PC-3 (cell line): Measurements from ENCODE around the gene FLOT1. TPM values are rescaled to one million over a fixed set of nuclear protein-coding genes. Genes with fewer than 3 reads are reported as not detected.

ENCODE experiments used
- ATAC-seq: fragments of 200-7000 bp; cut with Tn5 transposase; 2 replicates; pipeline ENCODE4 v1.9.1; 2020; ENCODE audit warnings: mild to moderate bottlenecking, moderate library complexity
- BruUV-seq: library from RNA; stranded (reverse); fragments of 400-500 nt; replicated peaks from 2 replicates; lab custom pipeline; 2021; lab: Mats Ljungman, UMichigan
- CTCF ChIA-PET: fragments of 300-600 bp; sonication (Branson Sonifier 250); formaldehyde crosslinking; loops from one replicate; lab custom pipeline; 2022; ENCODE audit warnings: antibody characterized with exemption; lab: Charles Lee
- POLR2A ChIA-PET: fragments of 300-600 bp; sonication (Branson Sonifier 250); formaldehyde crosslinking; loops from one replicate; lab custom pipeline; 2022; ENCODE audit warnings: antibody characterized with exemption; ENCODE audit not compliant: unreplicated experiment; lab: Charles Lee
- DNase-seq: peaks from one replicate; pipeline ENCODE4 v3.0.0-alpha.2; 2015
- H2AFZ ChIP-seq: fragments of 300-600 bp; sonication (generic); 2 replicates; pipeline ENCODE4 v1.6.0; 2016; ENCODE audit warnings: antibody characterized with exemption, low read length
- H3F3A ChIP-seq: fragments of 300-600 bp; sonication (generic); one replicate; pipeline ENCODE4 v1.6.0; 2017; ENCODE audit warnings: antibody characterized with exemption, low read length, control low read depth, mild to moderate bottlenecking; ENCODE audit not compliant: unreplicated experiment
- H3K27ac ChIP-seq: fragments of 300-600 bp; sonication (generic); 2 replicates; pipeline ENCODE4 v1.5.1; 2016; ENCODE audit warnings: mild to moderate bottlenecking, low read length
- H3K27me3 ChIP-seq: fragments of 300-600 bp; sonication (generic); 2 replicates; pipeline ENCODE4 v1.6.1; 2016; ENCODE audit warnings: low read length, mixed read lengths
- H3K36me3 ChIP-seq: fragments of 300-600 bp; sonication (generic); 2 replicates; pipeline ENCODE4 v1.6.1; 2016; ENCODE audit warnings: low read depth, mixed run types, low read length, mixed read lengths
- H3K4me1 ChIP-seq: fragments of 300-600 bp; sonication (generic); 2 replicates; pipeline ENCODE4 v1.5.1; 2016; ENCODE audit warnings: low read length; ENCODE audit not compliant: insufficient read depth
- H3K4me2 ChIP-seq: fragments of 300-600 bp; sonication (generic); 2 replicates; pipeline ENCODE4 v1.6.0; 2016; ENCODE audit warnings: low read length
- H3K4me3 ChIP-seq: fragments of 300-600 bp; sonication (generic); 2 replicates; pipeline ENCODE4 v1.5.1; 2016; ENCODE audit warnings: mild to moderate bottlenecking, low read length, mixed read lengths
- H3K79me2 ChIP-seq: fragments of 300-600 bp; sonication (generic); 2 replicates; pipeline ENCODE4 v1.6.1; 2017; ENCODE audit warnings: low read length, mixed read lengths
- H3K9ac ChIP-seq: fragments of 300-600 bp; sonication (generic); 2 replicates; pipeline ENCODE4 v1.6.0; 2016; ENCODE audit warnings: mild to moderate bottlenecking, low read length
- H3K9me2 ChIP-seq: fragments of 300-600 bp; sonication (generic); replicated peaks from 2 replicates; pipeline ENCODE4 v1.6.1; 2016; ENCODE audit warnings: mixed run types, low read length, mixed read lengths
- H3K9me3 ChIP-seq: fragments of 300-600 bp; sonication (generic); 2 replicates; pipeline ENCODE4 v1.6.1; 2016; ENCODE audit warnings: low read length, mixed read lengths
- H4K20me1 ChIP-seq: fragments of 300-600 bp; sonication (generic); 2 replicates; pipeline ENCODE4 v1.6.1; 2016; ENCODE audit warnings: low read length, mixed read lengths
- CTCF ChIP-seq: fragments of 300-600 bp; sonication (generic); conservative IDR thresholded peaks from 2 replicates; pipeline ENCODE4 v1.5.1; 2017; ENCODE audit warnings: antibody characterized with exemption, low read depth, mild to moderate bottlenecking, low read length
- EZH2 ChIP-seq: fragments of 300-600 bp; sonication (generic); IDR thresholded peaks from one replicate; pipeline ENCODE4 v1.6.1; 2017; ENCODE audit warnings: antibody characterized with exemption, mild to moderate bottlenecking, low read length; ENCODE audit not compliant: unreplicated experiment
- EZH2phosphoT487 ChIP-seq: fragments of 300-600 bp; sonication (generic); IDR thresholded peaks from 2 replicates; pipeline ENCODE4 v1.6.1; 2018; ENCODE audit warnings: mild to moderate bottlenecking, antibody characterized with exemption, low read length, borderline replicate concordance
- intact Hi-C: fragments of 100-400 bp; cut with micrococcal nuclease; formaldehyde crosslinking; loops from 2 replicates; pipeline ENCODE4 v1.9.0; 2023
- total RNA-seq: library from RNA; depleted of rRNA; stranded (reverse); fragments of >200 nt; gene quantifications from 2 replicates; pipeline ENCODE4 v1.2.3, GENCODE V29; 2014

The FLOT1 gene
- total RNA-seq, 1 experiment from 2014 or later = 305 TPM

GRCh38 chr6:30727920-30728553 is 14.4 kb downstream of the FLOT1 start:
- peak overlapping the region; percentile 34 for H3K27ac ChIP-seq

GRCh38 chr6:30726506-30727413 is 15.7 kb downstream of the FLOT1 start:
- BruUV-seq = no TSS peak
- ATAC-seq (no peak), DNase-seq (peak; percentile 33)
- no peak overlapping the region for H3K4me2 ChIP-seq
- H3K4me1 ChIP-seq = peaks cover 22% of the 10 kb centered on the region
- no peak overlapping the region for H2AFZ ChIP-seq
- H3K36me3 ChIP-seq = peaks cover 45% of the 10 kb centered on the region
- ChIA-PET CTCF (interaction anchor here (0.6 to 1.3 kb wide), 2 partner anchors 16 to 95 kb away, joined by 3 to 6 read pairs; partner anchors contain the start of gene FLOT1), POLR2A (interaction anchor here (0.7 to 0.9 kb wide), 2 partner anchors 22 to 152 kb away, joined by 3 to 4 read pairs; no protein-coding TSS in a partner anchor)
- peaks cover 29% of the 10 kb centered on the region for H4K20me1 ChIP-seq
- no peaks in the 10 kb centered on the region for H3K9me2 ChIP-seq
- H3K4me3 ChIP-seq = no peak overlapping the region
- peaks cover 24% of the 10 kb centered on the region for H3F3A ChIP-seq
- intact Hi-C loops = loop anchor here (5.0 to 10.0 kb wide), 2 partner anchors 242 to 361 kb away; partner anchors contain the start of gene HLA-E
- H3K27me3 ChIP-seq = no peaks in the 10 kb centered on the region
- H3K9me3 ChIP-seq = no peaks in the 10 kb centered on the region
- H3K27ac ChIP-seq = peak overlapping the region; percentile 19; the same call in 1 of the 2 replicates
- H3K9ac ChIP-seq = no peak overlapping the region
- TF ChIP-seq EZH2 (no peak), EZH2phosphoT487 (no peak)
- peaks cover 36% of the 10 kb centered on the region for H3K79me2 ChIP-seq

More at GRCh38 chr6:30727920-30728553, 14.4 kb downstream of the FLOT1 start:
- Histone ChIP-seq H3F3A (peaks cover 21% of the 10 kb centered on the region), H3K79me2 (peaks cover 23% of the 10 kb centered on the region), H3K4me2 (no peak overlapping the region), H3K27me3 (no peaks in the 10 kb centered on the region), H3K36me3 (peaks cover 43% of the 10 kb centered on the region), H2AFZ (no peak overlapping the region), H3K9ac (no peak overlapping the region), H3K4me1 (peaks cover 18% of the 10 kb centered on the region), H3K9me2 (no peaks in the 10 kb centered on the region), H3K4me3 (no peak overlapping the region), H4K20me1 (peaks cover 23% of the 10 kb centered on the region), H3K9me3 (no peaks in the 10 kb centered on the region)
- ATAC-seq (peak; percentile 23; the same call in 1 of the 2 replicates), DNase-seq (peak; percentile 36)
- intact Hi-C loops = loop anchor here (5.0 to 10.0 kb wide), 2 partner anchors 243 to 359 kb away; partner anchors contain the start of gene HLA-E
- TF ChIP-seq EZH2phosphoT487 (no peak), CTCF (peak; percentile 43; the same call in 1 of the 2 replicates)
- CTCF ChIA-PET = interaction anchor here (0.6 to 1.3 kb wide), 4 partner anchors 14 to 183 kb away, joined by 3 to 6 read pairs (median 5); partner anchors contain the start of gene FLOT1
- BruUV-seq = no TSS peak
- POLR2A ChIA-PET = interaction anchor here (0.6 to 1.3 kb wide), 5 partner anchors 14 to 92 kb away, joined by 3 to 9 read pairs (median 6); partner anchors contain the start of genes FLOT1 and IER3
